ENCODE measurements around the gene C4B. TPM values are rescaled to one million over a fixed set of nuclear protein-coding genes. Genes with fewer than 3 reads are reported as not detected.
"Not testable (repeated sequence)": the region's sequence is repeated elsewhere in the genome, so short reads cannot be mapped to it uniquely, and the experiment has no call there.

The C4B gene
- polyA plus RNA-seq, 2 donors: 5.3 to 15.0 TPM

DNA sequence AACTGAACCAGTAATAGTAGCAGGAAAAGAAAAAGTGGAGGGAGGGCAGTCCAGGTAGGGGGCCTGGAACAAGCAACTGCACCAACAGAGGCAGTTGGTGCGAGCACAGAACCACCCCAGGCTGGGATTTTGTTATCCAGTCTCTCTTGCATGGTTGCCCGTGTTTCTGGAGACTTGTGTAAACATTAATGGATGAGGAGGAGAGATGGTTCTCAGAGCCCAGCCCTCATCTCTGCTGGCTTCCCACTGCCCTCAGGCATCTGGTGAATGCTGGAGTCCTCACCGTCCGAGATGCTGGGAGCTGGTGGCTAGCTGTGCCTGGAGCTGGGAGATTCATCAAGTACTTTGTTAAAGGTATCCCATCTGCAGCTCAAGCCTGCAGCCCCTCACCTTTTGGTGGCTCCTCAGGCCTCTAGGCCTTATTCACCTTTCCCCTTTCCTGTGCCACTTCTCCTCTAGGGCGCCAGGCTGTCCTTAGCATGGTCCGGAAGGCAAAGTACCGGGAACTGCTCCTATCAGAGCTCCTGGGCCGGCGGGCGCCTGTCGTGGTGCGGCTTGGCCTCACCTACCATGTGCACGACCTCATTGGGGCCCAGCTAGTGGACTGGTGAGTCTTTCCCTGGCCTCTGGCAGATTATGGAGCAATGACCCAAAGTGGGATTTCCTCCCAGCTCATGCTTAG is 34.3 kb upstream of the C4B start:
- not testable (repeated sequence) for H3K27me3 ChIP-seq (ENCODE audit: control insufficient read depth in 1 of 2, insufficient read depth in 2 of 2, low read length in 2 of 2); H3K4me1 ChIP-seq (ENCODE audit: control insufficient read depth in 2 of 2, insufficient read depth in 2 of 2, low read length in 1 of 2); H3K4me3 ChIP-seq (ENCODE audit: low read depth in 1 of 2, low read length in 2 of 2); H3K9me3 ChIP-seq (ENCODE audit: control insufficient read depth in 2 of 2, insufficient read depth in 1 of 2, low read depth in 1 of 2, low read length in 1 of 2); H3K27ac ChIP-seq (ENCODE audit: low read depth in 2 of 2, low read length in 1 of 2); H3K36me3 ChIP-seq (ENCODE audit: control insufficient read depth in 2 of 2, insufficient read depth in 2 of 2, low read length in 1 of 2)
- WGBS, 2 donors: 92 to 94% methylated on average over 13 of the region's 13 CpGs

DNA sequence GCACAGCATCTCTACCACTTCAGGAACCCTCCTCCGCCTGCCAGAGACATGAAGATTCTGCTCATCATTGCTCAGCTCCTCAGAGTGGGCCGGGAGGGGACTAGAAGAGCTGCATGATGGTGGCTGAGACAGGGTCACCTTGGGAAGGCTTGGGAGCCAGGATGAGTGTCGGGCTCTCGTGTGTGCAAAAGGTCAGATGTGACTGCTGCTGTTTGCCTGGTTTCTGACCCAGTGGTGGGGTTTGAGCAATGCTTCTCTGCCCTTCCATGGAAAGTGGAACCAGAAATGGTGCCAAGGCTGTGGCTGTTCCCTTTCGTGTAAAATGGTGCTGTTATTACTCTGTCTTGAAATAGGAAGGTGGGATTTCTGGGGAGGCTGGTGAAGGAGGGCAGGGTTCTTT is 33.6 kb upstream of the C4B start:
- WGBS, 2 donors: no CpG with 5 or more reads among the region's 5 CpGs
- not testable (repeated sequence) for H3K4me1 ChIP-seq (ENCODE audit: control insufficient read depth in 2 of 2, insufficient read depth in 2 of 2, low read length in 1 of 2); H3K27ac ChIP-seq (ENCODE audit: low read depth in 2 of 2, low read length in 1 of 2); H3K27me3 ChIP-seq (ENCODE audit: control insufficient read depth in 1 of 2, insufficient read depth in 2 of 2, low read length in 2 of 2); H3K36me3 ChIP-seq (ENCODE audit: control insufficient read depth in 2 of 2, insufficient read depth in 2 of 2, low read length in 1 of 2); H3K4me3 ChIP-seq (ENCODE audit: low read depth in 1 of 2, low read length in 2 of 2); H3K9me3 ChIP-seq (ENCODE audit: control insufficient read depth in 2 of 2, insufficient read depth in 1 of 2, low read depth in 1 of 2, low read length in 1 of 2)

DNA sequence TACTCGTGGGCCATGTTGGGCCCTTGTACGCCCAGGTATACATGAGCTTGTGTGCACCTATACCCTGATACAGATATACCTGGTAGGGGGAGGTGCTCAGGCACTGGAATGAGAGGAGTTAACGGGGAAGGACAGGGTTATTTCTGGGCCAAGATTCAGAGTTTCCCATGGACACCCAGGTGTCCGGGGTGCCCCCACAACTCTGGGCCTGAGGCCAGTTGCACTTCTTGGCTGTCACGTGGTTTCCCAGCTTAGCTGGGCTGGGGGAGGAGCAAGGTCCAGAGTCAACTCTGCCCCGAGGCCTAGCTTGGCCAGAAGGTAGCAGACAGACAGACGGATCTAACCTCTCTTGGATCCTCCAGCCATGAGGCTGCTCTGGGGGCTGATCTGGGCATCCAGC is 32.9 kb upstream of the C4B start, which contains the start of gene C4A:
Gene C4A, plus strand, starts transcription at position 314 of the 400 bp plus-strand sequence. Its CDS starts 51 bp downstream, at position 365.
- H3K27ac ChIP-seq (ENCODE audit: low read depth in 2 of 2, low read length in 1 of 2); H3K36me3 ChIP-seq (ENCODE audit: control insufficient read depth in 2 of 2, insufficient read depth in 2 of 2, low read length in 1 of 2); H3K4me1 ChIP-seq (ENCODE audit: control insufficient read depth in 2 of 2, insufficient read depth in 2 of 2, low read length in 1 of 2); H3K4me3 ChIP-seq (ENCODE audit: low read depth in 1 of 2, low read length in 2 of 2); H3K9me3 ChIP-seq (ENCODE audit: control insufficient read depth in 2 of 2, insufficient read depth in 1 of 2, low read depth in 1 of 2, low read length in 1 of 2); H3K27me3 ChIP-seq (ENCODE audit: control insufficient read depth in 1 of 2, insufficient read depth in 2 of 2, low read length in 2 of 2): not testable (repeated sequence)
- WGBS, 2 donors: no CpG with 5 or more reads among the region's 7 CpGs

DNA sequence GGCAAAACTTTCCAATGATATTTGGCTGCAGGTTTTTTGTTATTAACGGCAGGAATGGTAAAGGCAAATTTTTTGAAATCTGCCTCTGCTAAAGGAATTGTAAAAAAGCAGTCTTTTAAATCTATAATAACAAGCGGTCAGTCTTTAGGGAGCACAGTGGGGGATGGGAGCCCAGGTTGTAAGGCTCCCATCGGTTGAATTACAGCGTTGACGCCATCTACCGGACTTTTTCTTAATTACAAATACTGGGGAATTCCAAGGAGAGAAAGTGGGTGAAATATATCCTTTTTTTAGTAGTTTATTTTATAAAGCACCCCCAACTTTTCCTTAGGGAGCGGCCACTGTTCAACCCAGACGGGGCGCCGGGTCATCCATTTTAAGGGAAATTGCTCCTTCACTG is 25.2 kb upstream of the C4B start:
- H3K4me3 ChIP-seq (ENCODE audit: low read depth in 1 of 2, low read length in 2 of 2): not testable (repeated sequence)
- no CpG with 5 or more reads among the region's 10 CpGs for WGBS, 2 donors

DNA sequence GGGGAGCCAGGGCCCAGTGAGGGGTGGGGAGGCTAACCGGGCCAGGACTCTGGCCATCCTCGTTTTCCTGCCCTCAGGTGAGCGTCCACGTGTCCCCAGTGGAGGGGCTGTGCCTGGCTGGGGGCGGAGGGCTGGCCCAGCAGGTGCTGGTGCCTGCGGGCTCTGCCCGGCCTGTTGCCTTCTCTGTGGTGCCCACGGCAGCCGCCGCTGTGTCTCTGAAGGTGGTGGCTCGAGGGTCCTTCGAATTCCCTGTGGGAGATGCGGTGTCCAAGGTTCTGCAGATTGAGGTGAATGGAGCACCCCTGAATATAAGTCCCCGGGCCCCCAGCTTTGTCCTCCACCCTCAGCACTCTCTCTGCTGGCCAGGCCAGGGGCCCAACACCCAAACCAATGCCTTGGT is 20.2 kb upstream of the C4B start:
- H3K36me3 ChIP-seq (ENCODE audit: control insufficient read depth in 2 of 2, insufficient read depth in 2 of 2, low read length in 1 of 2); H3K9me3 ChIP-seq (ENCODE audit: control insufficient read depth in 2 of 2, insufficient read depth in 1 of 2, low read depth in 1 of 2, low read length in 1 of 2); H3K4me3 ChIP-seq (ENCODE audit: low read depth in 1 of 2, low read length in 2 of 2); H3K4me1 ChIP-seq (ENCODE audit: control insufficient read depth in 2 of 2, insufficient read depth in 2 of 2, low read length in 1 of 2); H3K27ac ChIP-seq (ENCODE audit: low read depth in 2 of 2, low read length in 1 of 2); H3K27me3 ChIP-seq (ENCODE audit: control insufficient read depth in 1 of 2, insufficient read depth in 2 of 2, low read length in 2 of 2): not testable (repeated sequence)
- WGBS, 2 donors: 97 to 98% methylated on average over 7 to 10 of the region's 14 CpGs

More for the DNA sequence above, 25.2 kb upstream of the C4B start:
- not testable (repeated sequence) for H3K4me1 ChIP-seq (ENCODE audit: control insufficient read depth in 2 of 2, insufficient read depth in 2 of 2, low read length in 1 of 2); H3K27me3 ChIP-seq (ENCODE audit: control insufficient read depth in 1 of 2, insufficient read depth in 2 of 2, low read length in 2 of 2); H3K27ac ChIP-seq (ENCODE audit: low read depth in 2 of 2, low read length in 1 of 2); H3K36me3 ChIP-seq (ENCODE audit: control insufficient read depth in 2 of 2, insufficient read depth in 2 of 2, low read length in 1 of 2); H3K9me3 ChIP-seq (ENCODE audit: control insufficient read depth in 2 of 2, insufficient read depth in 1 of 2, low read depth in 1 of 2, low read length in 1 of 2)

DNA sequence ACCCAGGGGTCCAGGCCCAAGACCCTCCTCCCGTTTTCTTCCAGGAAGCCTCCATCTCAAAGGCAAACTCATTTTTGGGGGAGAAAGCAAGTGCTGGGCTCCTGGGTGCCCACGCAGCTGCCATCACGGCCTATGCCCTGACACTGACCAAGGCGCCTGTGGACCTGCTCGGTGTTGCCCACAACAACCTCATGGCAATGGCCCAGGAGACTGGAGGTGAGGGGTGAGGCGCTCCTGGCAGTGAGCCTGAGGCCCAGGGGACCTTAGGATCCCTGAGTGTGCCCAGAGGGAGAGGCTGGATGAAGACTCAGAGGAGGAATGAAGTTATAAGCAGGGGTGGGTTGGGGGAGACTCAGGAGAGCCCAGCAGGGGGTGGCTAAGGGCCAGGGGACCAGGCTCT is 18.2 kb upstream of the C4B start:
- not testable (repeated sequence) for H3K27me3 ChIP-seq (ENCODE audit: control insufficient read depth in 1 of 2, insufficient read depth in 2 of 2, low read length in 2 of 2); H3K27ac ChIP-seq (ENCODE audit: low read depth in 2 of 2, low read length in 1 of 2); H3K4me3 ChIP-seq (ENCODE audit: low read depth in 1 of 2, low read length in 2 of 2); H3K4me1 ChIP-seq (ENCODE audit: control insufficient read depth in 2 of 2, insufficient read depth in 2 of 2, low read length in 1 of 2); H3K36me3 ChIP-seq (ENCODE audit: control insufficient read depth in 2 of 2, insufficient read depth in 2 of 2, low read length in 1 of 2); H3K9me3 ChIP-seq (ENCODE audit: control insufficient read depth in 2 of 2, insufficient read depth in 1 of 2, low read depth in 1 of 2, low read length in 1 of 2)
- 92 to 94% methylated on average over 5 to 6 of the region's 6 CpGs for WGBS, 2 donors

DNA sequence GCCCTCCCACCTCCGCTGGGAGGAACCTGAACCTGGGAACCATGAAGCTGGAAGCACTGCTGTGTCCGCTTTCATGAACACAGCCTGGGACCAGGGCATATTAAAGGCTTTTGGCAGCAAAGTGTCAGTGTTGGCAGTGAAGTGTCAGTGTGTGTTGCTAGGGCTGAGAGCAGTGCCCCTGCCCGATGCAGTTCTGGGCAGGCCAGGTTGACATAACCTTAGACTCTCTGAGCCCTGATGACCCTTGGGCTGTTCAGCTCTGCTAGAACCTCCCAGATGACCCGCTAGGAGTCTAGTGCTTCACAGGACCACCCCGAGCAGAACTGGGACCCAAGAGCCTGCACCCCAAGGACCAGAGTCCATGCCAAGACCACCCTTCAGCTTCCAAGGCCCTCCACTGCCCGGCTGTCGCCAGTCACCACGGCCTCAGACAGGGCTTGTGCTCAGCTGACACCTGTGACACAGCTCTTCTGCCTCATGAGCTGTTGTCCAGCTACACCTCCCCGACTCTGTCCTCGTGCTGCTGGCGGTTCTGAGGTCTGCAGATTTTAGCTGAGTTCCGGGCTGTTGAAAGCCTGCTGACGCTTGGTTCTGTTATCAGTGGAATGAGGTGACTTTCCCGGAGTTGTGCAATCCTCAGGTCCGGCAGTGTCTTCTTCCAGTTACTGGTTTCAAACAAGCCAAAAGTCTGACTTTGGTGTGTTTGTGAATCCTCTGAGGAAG is 11.9 kb upstream of the C4B start:
- WGBS, 2 donors: no CpG with 5 or more reads among the region's 15 CpGs
- H3K9me3 ChIP-seq (ENCODE audit: control insufficient read depth in 2 of 2, insufficient read depth in 1 of 2, low read depth in 1 of 2, low read length in 1 of 2); H3K4me1 ChIP-seq (ENCODE audit: control insufficient read depth in 2 of 2, insufficient read depth in 2 of 2, low read length in 1 of 2); H3K27me3 ChIP-seq (ENCODE audit: control insufficient read depth in 1 of 2, insufficient read depth in 2 of 2, low read length in 2 of 2); H3K27ac ChIP-seq (ENCODE audit: low read depth in 2 of 2, low read length in 1 of 2); H3K4me3 ChIP-seq (ENCODE audit: low read depth in 1 of 2, low read length in 2 of 2); H3K36me3 ChIP-seq (ENCODE audit: control insufficient read depth in 2 of 2, insufficient read depth in 2 of 2, low read length in 1 of 2): not testable (repeated sequence)

DNA sequence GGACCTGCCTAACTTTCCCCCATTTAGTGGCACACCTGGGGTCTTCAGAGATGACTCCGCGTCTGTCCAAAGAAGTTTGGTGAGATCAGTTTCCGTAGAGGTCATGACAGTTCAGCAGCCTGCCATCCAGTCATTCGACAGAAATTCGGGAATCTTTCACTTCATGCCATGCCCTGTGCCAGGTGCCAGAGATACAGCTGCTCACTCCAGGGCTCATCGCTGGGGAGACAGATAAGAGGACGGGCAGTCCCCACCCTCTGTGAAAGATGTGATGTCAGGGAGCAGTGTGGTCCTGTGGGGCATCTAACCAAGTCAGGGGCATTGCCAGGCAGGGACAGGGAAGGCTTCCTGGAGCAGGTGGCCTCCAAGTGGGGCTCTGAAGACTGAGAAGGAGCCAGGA is 11.3 kb upstream of the C4B start:
- H3K27ac ChIP-seq (ENCODE audit: low read depth in 2 of 2, low read length in 1 of 2); H3K36me3 ChIP-seq (ENCODE audit: control insufficient read depth in 2 of 2, insufficient read depth in 2 of 2, low read length in 1 of 2); H3K4me1 ChIP-seq (ENCODE audit: control insufficient read depth in 2 of 2, insufficient read depth in 2 of 2, low read length in 1 of 2); H3K4me3 ChIP-seq (ENCODE audit: low read depth in 1 of 2, low read length in 2 of 2); H3K9me3 ChIP-seq (ENCODE audit: control insufficient read depth in 2 of 2, insufficient read depth in 1 of 2, low read depth in 1 of 2, low read length in 1 of 2); H3K27me3 ChIP-seq (ENCODE audit: control insufficient read depth in 1 of 2, insufficient read depth in 2 of 2, low read length in 2 of 2): not testable (repeated sequence)
- no CpG with 5 or more reads among the region's 7 CpGs for WGBS, 2 donors

DNA sequence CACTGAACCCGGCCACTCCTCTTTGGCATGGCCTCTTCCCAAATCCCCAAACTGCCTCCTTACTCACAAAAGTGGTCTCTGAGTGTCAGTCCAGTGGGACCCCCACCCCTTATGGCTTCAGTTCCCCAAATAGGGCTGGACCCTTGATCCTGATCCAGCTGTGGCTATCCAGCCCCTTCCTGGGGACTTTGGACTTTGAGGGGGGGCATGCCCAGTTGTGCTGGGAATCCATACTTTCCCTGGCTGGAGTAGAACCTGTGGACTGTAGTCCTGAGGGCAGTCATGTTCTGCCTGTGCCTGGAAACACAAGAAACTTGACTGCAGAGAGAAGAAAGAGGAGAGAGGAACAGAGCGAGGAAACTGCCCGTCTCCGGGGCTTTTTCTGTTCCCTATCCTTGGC is 10.2 kb upstream of the C4B start:
- not testable (repeated sequence) for H3K4me3 ChIP-seq (ENCODE audit: low read depth in 1 of 2, low read length in 2 of 2); H3K4me1 ChIP-seq (ENCODE audit: control insufficient read depth in 2 of 2, insufficient read depth in 2 of 2, low read length in 1 of 2); H3K9me3 ChIP-seq (ENCODE audit: control insufficient read depth in 2 of 2, insufficient read depth in 1 of 2, low read depth in 1 of 2, low read length in 1 of 2); H3K27me3 ChIP-seq (ENCODE audit: control insufficient read depth in 1 of 2, insufficient read depth in 2 of 2, low read length in 2 of 2); H3K36me3 ChIP-seq (ENCODE audit: control insufficient read depth in 2 of 2, insufficient read depth in 2 of 2, low read length in 1 of 2); H3K27ac ChIP-seq (ENCODE audit: low read depth in 2 of 2, low read length in 1 of 2)
- WGBS, 2 donors: 81 to 90% methylated on average over 3 to 4 of the region's 4 CpGs

DNA sequence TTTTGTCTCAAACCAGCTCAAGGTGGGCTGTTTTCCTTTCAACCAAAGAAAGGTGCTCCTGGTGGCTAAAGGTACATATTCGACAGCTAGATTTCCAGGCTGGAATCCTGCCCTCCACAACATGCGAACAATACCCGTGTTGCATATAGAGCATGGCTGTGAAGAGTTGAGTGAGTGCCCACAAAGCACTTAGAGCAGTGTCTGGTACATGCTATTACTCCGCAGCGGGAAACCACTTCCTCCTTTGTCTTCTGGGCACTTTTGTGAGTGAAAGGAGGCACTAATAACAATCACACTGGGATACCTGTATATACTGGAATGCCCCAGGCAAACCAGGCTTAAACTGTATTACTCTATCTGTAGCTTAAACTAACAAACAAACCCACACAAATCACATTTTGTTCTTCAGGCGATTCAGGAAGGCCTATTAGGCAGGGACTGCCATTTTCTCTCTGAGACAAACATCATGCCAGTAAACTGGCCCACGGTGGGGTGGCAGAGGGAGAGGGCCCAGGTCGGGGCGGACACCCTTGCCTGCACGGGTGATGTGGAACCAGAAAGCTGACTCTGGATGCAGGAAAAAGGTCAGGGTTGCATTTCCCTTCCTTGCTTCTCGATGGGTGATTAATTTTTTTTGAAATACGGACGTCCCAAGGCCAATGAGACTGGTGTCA is 9.6 kb upstream of the C4B start:
- not testable (repeated sequence) for H3K27me3 ChIP-seq (ENCODE audit: control insufficient read depth in 1 of 2, insufficient read depth in 2 of 2, low read length in 2 of 2); H3K4me3 ChIP-seq (ENCODE audit: low read depth in 1 of 2, low read length in 2 of 2); H3K9me3 ChIP-seq (ENCODE audit: control insufficient read depth in 2 of 2, insufficient read depth in 1 of 2, low read depth in 1 of 2, low read length in 1 of 2); H3K27ac ChIP-seq (ENCODE audit: low read depth in 2 of 2, low read length in 1 of 2); H3K4me1 ChIP-seq (ENCODE audit: control insufficient read depth in 2 of 2, insufficient read depth in 2 of 2, low read length in 1 of 2); H3K36me3 ChIP-seq (ENCODE audit: control insufficient read depth in 2 of 2, insufficient read depth in 2 of 2, low read length in 1 of 2)
- 60 to 62% methylated on average over 9 of the region's 13 CpGs for WGBS, 2 donors
